HG03135 (cell line): Measurements from ENCODE around the gene ITGA7.

Experiments used
- ATAC-seq: cut with Tn5 transposase; IDR thresholded peaks from one replicate; pipeline ENCODE4 v1.9.1; 2021; ENCODE audit warnings: mild to moderate bottlenecking, moderate library complexity; ENCODE audit not compliant: unreplicated experiment

Gene ITGA7

DNA sequence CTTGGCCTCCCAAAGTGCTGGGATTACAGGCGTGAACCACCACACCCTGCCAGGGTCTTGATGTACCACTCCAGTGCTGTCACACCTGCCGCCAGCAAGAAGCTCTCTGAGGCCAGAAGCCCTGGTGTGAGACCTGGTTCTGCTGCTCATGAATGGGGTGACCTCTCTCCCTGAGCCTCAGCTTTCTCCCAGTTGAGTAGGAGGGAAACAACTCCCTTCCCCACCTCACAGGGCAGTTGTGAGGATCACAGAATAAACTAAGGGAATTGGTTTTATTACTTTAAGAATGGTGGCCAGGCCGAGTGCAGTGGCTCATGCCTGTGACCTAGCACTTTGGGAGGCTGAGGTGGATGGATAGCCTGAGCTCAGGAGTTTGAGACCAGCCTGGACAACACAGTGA lies 26.9 kb upstream of the ITGA7 start:
- ATAC-seq: no peak

- no peak for ATAC-seq
These were observed 26.2 kb upstream of the ITGA7 start for GRCh38 chr12:55733858-55734257.

DNA sequence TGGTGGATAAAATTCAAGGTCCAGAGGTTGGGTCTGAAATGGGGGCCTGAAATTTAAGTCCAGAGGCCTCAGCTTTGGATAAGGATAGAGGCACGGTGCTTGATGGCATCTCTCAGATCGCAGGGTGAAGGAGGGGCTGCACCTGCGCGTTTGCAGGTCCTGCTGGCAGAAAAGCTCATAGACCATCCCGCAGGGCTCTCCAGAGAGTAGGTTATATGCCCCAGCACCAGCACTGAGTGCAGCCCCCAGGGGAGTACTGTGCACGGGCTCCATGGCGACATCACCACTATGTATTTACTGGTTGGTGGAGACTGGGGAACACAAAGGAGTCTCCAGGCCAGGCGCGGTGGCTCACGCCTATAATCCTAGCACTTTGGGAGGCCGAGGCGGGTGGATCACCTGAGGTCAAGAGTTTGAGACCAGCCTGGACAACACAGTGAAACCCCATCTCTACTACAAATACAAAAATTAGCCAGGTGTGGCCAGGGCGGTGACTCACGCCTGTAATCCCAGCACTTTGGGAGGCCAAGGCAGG lies 25.4 kb upstream of the ITGA7 start:
- no peak for ATAC-seq

DNA sequence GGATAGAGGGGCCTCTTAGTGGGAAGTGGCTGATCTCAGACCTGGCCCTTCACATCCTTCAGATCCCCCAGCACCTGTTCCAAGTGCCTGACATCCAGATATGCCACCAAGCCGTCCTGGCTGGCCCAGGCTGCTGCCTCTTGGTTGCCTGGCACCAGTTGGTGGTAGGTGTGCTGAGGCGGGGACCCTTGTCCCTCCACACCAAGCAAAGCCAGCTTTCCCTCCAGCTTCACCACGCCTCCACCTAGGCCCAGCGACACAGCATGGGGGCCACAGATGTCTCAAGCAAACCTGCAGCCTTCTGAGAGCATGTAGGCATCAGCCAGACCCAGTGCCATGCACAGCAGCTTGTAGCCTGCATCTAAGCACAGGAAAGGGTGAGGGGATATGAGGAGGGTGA lies 24.6 kb upstream of the ITGA7 start:
- ATAC-seq: no peak

DNA sequence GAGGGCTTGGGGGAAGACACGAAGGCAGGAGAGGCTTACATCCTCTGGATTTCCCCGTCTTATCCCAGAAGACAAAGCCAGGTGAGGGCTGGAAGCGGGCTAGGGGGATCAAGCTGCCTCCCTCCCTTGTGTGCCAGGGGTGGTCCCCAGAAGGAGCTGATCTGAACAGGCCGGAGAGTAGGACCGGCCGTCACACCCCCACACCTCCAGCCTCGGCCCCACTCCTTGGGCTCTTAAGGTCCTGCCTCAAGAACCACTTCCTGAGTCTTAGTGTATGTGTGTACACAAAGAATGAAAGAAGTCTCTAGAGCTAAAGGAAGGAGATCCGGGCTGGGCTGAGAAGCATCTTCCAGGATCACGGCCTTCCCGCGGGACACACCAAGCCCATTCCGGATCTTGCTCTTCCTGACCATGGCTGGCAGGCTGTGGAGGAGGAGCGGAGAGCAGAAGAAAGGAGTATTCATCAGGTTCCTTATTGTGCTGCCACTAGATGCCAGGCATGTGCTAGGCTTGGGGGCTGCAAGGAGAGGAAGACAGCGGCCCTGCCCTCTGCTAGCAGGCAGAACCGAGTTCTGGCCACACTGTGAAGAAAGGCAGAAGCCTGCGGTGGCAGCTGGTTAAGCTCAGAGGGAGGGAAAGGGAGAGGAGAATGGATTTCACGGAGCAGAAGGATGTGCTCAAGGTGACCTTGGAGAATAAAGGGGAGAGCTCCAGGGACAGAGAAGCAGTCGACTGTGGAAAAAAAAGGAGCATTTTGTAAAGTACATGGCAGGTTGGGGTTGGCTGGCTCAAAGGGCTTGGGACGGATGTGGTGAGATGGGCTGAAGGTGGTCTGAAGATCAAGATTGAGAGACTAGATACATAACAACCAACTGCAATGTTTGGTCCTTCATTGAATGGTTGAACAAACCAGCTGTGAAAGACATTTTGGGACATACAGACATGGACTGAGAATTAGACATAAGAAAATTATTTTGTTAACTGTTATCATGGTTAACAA lies 22.4 kb upstream of the ITGA7 start:
- peak; percentile 42 for ATAC-seq

- ATAC-seq: peak; percentile 58
These were observed 21.5 kb upstream of the ITGA7 start, which contains the start of gene CD63 for GRCh38 chr12:55728939-55729818. Gene CD63 (minus strand): TSS chr12:55729009. CDS start chr12:55728341, 668 bp downstream.

- ATAC-seq: peak; percentile 11
These were observed 20.7 kb upstream of the ITGA7 start for GRCh38 chr12:55728186-55728938.

GRCh38 chr12:55727643-55728185 lies 20.0 kb upstream of the ITGA7 start:
- no peak for ATAC-seq

GRCh38 chr12:55726971-55727370 lies 19.3 kb upstream of the ITGA7 start:
- no peak for ATAC-seq

- ATAC-seq: no peak
These were observed 17.9 kb upstream of the ITGA7 start for GRCh38 chr12:55725556-55725955.

DNA sequence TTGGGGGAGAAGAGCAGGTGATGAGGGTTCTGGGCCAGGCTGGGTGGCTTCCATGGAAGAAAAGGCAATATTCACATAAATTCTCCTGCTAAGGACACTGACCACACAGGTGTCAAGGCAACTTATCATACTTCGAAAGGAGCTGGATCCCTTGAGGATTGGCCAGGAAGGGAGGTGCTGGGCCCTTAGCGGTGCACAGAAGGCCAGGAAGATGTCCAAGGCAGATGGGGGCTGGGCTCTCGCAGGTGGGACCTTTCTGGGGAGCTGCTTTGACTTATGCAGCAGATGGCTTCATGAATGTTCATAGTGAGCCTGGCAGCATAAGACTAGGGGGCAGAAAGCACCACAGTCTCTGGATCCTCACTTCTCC lies 17.2 kb upstream of the ITGA7 start:
- no peak for ATAC-seq

GRCh38 chr12:55724226-55724939 lies 16.7 kb upstream of the ITGA7 start:
- ATAC-seq: no peak

- no peak for ATAC-seq
These were observed 16.0 kb upstream of the ITGA7 start for GRCh38 chr12:55723516-55724225.

GRCh38 chr12:55722948-55723347 lies 15.2 kb upstream of the ITGA7 start:
- no peak for ATAC-seq

DNA sequence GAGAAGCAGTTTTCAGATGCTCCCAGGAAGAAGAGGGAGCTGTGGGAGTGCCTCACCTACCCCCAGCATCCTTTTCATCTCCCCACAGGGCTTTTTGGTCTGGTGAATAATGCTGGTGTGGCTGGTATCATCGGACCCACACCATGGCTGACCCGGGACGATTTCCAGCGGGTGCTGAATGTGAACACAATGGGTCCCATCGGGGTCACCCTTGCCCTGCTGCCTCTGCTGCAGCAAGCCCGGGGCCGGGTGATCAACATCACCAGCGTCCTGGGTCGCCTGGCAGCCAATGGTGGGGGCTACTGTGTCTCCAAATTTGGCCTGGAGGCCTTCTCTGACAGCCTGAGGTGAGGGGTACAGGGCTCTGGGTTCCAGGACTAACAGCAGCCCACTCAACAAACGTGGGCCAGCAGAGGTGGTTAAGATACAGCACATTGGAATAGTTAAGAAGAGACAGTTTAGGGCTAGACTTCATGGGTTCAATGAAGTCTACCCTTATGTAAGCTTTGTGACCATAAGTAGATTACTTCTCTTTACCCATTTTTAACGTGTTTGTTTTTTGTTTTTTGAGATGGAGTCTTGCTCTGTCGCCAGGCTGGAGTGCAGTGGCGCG lies 14.0 kb upstream of the ITGA7 start:
- no peak for ATAC-seq

DNA sequence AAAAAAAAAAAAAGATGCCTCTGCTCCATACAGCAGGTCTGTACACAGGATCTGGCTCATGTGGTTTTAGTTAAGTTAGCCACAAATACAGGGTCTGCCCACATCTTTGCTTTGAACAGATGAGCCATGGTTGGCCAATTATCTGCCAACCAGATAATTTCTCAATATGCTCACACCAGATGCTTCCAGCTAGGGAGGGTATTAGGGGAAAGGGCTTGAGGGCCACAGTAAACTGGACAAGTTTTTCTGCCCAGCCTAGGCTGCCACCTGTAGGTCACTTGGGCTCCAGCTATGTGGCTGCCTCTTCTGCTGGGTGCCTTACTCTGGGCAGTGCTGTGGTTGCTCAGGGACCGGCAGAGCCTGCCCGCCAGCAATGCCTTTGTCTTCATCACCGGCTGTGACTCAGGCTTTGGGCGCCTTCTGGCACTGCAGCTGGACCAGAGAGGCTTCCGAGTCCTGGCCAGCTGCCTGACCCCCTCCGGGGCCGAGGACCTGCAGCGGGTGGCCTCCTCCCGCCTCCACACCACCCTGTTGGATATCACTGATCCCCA lies 13.3 kb upstream of the ITGA7 start:
- no peak for ATAC-seq

DNA sequence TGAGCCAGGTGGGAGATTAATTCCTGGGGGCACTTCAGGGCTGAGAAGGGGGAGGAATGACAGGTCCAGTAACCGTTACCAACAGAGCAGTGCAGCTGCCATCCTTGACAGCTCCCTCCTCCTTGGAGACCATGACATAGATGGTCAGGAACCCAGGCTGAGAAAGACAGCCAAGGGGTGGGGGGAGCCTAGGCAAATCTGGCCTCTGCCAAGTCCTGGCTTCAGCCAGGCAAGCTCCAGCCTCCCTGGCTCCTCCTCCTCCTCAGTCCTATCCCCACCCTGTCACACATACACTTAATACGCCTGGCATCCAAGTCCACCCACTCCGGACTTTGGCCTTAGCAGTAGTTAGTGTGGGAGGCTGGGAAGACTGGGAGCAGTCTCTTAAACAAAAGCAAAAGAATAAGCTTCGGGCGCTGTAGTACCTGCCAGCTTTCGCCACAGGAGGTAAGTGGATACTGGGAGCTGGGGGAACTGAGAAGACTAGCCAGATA lies 12.4 kb upstream of the ITGA7 start, which contains the start of gene RDH5:
RDH5 (plus strand) TSS at position 323 of the 494 bp plus-strand sequence. CDS start 792 bp downstream, outside the sequence.
- ATAC-seq: no peak

- ATAC-seq: no peak
These were observed 11.7 kb upstream of the ITGA7 start for GRCh38 chr12:55719371-55719770.
